Thyroid gland (tissue), 4 donors: ENCODE data around the gene CASP10.

ENCODE experiments used
- CTCF ChIP-seq, 6 experiments: fragments of 200-600 bp in 3 of 6; fragments of 450-650 bp in 3 of 6; sonication (generic) in 3 of 6; IDR thresholded peaks; one replicate each; pipeline ENCODE4 v1.5.1; 2016 to 2019; ENCODE audit warnings: antibody characterized with exemption in 6 of 6, mild to moderate bottlenecking in 2 of 6, inconsistent platforms in 1 of 6, moderate library complexity in 1 of 6
- POLR2A ChIP-seq, 2 donors: fragments of 450-650 bp; IDR thresholded peaks; one replicate each; pipeline ENCODE4 v1.6.1; 2017; ENCODE audit warnings: antibody characterized with exemption in 2 of 2, mild to moderate bottlenecking in 2 of 2, moderate library complexity in 1 of 2

- no peak for TF ChIP-seq CTCF (IDR thresholded peaks at IDR 0.05)
- peak in 1 of 2 donors; percentile 69 for TF ChIP-seq POLR2A (IDR thresholded peaks at IDR 0.05)
Measured at GRCh38 chr2:201149064-201149820, 33.7 kb upstream of the CASP10 start.
